HG02970 (cell line): Measurements from ENCODE around the gene KDM4D.
"Not testable (repeated sequence)": the region's sequence is repeated elsewhere in the genome, so short reads cannot be mapped to it uniquely, and the experiment has no call there.

Experiments used
- ATAC-seq: cut with Tn5 transposase; IDR thresholded peaks from one replicate; pipeline ENCODE4 v1.9.1; 2021; ENCODE audit warnings: mild to moderate bottlenecking, moderate library complexity, moderate number of reproducible peaks; ENCODE audit not compliant: unreplicated experiment, low FRiP score

Gene KDM4D

GRCh38 chr11:94956963-94957362 is 16.5 kb upstream of the KDM4D start:
- ATAC-seq: no peak

DNA sequence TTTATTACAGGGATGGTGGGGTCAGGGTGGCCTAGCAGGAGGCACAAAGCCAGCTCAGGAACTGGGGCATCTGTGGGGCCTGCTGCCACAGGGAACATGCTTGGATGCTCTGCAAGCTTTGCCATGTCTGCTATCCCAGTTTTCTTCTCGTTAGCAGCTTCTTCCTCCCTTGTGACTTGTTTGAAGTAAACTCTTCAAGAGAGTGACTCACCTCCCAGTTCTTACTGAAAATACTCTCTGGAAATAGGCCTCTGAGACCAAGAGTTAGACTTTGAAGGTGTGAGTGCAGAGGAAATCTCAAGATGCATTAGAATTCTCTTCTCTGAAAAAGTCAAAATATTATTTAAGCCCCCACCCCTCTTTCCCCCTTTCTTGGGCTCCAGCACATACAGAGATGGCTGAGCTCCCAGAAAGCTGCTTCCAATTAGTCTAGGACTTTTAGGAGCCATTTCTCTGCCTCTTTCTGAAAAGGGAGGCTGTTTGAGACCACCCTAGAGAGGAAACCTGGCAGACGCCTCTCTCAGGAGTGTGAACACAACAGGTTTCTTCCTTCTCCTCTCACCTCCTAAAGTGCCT is 15.3 kb upstream of the KDM4D start:
- ATAC-seq: no peak

DNA sequence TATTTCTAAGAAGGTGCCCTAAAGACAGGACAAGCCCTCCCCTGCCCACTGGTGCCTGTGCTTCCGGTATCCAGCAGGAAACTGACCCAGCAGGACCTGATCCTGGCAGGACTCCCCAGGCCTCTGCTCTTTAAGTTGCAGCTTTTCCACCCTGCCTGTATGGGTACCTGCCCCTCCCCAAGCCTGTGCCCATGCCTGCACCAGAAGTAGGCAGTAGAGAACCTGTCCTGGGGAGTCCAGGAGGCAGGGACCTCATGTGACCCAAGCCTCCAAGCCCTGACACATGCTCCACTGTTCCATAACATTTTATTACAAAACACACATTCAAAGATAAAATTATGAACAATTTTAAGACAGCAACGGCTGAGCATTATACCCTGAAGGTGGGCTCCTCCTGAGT is 14.3 kb upstream of the KDM4D start:
- ATAC-seq: no peak

- no peak for ATAC-seq
These were observed 13.0 kb upstream of the KDM4D start for GRCh38 chr11:94960488-94960887.

DNA sequence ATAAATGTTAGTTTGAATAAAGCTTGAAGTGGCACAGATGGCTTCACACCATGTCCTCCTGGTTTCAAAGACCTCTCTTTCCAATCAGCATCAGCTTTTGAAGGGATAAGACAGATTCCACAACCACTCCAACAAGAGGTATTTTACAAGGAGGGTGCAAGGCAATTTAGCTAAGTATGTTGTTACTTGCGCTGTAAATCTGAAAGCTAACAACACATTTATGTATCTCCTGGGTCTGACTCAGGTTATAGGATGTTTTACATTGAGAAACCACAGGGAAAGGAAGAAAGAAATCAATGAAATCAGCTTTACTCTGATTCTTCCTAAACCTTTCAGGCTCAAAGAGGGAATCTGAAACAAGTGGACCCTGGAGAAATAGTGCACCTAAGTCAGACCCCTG is 12.3 kb upstream of the KDM4D start:
- no peak for ATAC-seq

DNA sequence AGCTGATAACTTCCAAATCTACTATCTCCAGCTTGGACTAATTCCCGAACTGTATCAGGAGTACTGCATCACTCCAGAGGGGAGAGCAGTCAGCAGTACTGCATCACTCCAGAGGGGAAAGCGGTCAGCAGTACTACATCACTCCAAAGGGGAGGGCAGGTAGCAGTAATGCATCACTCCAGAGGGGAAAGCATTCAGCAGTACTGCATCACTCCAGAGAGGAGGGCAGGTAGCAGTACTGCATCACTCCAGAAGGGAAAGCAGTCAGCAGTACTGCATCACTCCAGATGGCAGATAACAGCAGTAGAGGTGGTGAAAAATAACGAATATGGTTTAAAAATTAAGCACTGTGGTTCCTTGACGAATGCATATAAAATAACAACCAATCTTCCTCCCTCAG is 8.6 kb upstream of the KDM4D start:
- no peak for ATAC-seq

- no peak for ATAC-seq
These were observed 5.1 kb upstream of the KDM4D start for GRCh38 chr11:94968334-94968958.

- ATAC-seq: no peak
These were observed 810 bp upstream of the KDM4D start for GRCh38 chr11:94972700-94973098.

DNA sequence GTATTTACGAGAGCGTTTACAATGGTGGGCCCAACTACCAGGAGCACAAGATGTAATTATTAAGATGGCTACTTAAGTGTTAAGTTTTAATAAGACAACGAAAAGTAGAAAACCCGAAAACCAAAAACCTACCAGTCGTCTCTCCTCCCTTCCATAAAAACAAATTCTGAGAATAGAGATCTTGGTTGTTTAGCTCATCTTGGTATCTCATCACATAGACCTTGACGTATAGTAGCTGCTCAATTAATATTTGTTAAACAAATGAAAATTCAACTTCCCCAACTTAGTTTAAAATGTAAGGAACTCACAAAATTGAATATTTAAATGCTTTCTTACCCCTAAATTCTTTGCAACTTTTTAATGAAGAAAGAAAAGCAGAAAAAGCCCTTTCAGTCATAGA is 669 bp downstream of the KDM4D start:
- no peak for ATAC-seq

DNA sequence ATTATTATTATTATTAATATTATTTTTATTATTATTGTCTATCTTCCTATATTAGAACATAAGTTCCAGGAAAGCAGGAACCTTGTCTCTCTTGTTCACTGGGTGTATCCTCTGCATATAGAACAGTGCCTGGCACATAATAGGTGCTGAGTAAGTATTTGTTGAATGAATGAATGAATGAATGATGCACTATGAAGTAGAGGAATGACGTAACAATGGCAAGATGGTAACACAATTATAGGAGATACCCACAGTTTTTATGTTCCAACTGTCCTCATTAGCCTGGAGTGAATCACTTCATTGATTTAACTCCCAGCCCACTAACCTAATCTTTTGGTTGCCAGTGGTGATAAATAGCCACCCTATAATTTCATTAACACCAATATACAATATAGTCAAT is 2.1 kb downstream of the KDM4D start:
- ATAC-seq: no peak

DNA sequence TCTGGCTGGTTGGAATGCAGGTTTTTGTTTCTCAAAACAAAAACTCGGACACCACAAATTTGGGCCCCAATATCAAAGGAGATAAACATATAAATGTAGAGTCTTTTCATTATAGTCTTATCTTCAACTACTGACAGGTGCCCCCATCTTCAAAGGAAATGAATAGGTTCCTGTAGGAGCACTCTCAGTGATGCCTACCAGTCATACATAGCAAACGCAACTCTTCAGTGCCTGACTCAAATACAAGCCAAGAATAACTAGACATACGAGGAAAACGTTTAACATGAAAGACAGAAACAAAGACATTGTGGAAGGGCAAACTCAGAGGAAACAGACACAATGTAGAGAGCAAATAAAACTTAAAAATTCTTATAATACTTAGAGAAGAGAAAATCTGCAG is 13.9 kb downstream of the KDM4D start:
- no peak for ATAC-seq

- ATAC-seq: no peak
These were observed 15.2 kb downstream of the KDM4D start for GRCh38 chr11:94988748-94989147.

DNA sequence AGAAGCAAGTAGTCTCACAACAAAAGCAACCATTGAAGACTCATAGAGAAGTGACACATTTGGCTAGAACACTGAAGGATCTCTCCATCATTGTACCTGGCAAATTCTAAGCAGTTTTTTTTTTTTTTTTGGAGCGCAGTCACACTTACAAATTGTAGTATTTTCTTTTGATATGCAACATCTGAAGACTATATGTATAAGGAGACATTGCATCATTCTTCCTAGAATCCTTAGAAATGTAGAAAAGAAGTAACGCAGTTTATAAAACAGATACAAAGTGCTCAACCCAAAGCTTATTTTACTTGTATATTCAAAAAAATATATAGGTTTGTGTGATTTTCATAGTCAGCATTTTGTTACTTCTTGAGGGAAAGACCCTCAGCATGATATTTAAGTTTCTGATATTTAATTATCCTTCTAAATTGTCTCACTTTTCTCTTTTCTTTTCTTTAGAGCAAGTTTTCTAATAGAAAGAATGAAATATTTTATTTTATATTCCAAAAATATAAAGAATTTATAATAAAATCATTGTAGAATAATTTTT is 20.0 kb downstream of the KDM4D start:
- ATAC-seq: no peak

GRCh38 chr11:94997437-94997836 is 23.9 kb downstream of the KDM4D start:
- ATAC-seq: no peak

DNA sequence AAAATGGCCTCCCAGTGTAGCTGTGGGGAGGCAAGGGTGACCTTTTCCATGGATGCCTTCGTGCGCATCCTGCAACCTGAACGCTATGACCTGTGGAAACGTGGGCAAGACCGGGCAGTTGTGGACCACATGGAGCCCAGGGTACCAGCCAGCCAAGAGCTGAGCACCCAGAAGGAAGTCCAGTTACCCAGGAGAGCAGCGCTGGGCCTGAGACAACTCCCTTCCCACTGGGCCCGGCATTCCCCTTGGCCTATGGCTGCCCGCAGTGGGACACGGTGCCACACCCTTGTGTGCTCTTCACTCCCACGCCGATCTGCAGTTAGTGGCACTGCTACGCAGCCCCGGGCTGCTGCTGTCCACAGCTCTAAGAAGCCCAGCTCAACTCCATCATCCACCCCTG is 24.8 kb downstream of the KDM4D start:
- ATAC-seq: no peak

GRCh38 chr11:95003716-95004115 is 30.2 kb downstream of the KDM4D start:
- no peak for ATAC-seq

DNA sequence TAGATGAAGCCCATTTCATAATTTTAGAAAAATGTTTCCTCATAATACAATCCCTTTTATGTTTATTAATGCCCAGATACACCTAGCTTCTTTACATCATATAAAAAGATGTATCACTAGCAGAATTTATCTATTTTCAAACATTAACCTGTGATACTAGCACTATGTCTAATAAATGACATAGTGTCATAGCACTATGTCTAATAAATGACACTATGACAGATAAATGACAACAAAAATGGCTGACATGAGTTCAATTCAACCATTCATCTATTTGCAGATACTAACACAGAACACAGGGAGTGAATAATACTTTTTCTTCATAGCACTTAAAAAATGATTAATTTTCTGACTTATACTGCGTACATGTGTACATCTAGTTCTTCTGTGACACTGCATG is 32.1 kb downstream of the KDM4D start:
- ATAC-seq: no peak

GRCh38 chr11:95011376-95011775 is 37.9 kb downstream of the KDM4D start:
- no peak for ATAC-seq

DNA sequence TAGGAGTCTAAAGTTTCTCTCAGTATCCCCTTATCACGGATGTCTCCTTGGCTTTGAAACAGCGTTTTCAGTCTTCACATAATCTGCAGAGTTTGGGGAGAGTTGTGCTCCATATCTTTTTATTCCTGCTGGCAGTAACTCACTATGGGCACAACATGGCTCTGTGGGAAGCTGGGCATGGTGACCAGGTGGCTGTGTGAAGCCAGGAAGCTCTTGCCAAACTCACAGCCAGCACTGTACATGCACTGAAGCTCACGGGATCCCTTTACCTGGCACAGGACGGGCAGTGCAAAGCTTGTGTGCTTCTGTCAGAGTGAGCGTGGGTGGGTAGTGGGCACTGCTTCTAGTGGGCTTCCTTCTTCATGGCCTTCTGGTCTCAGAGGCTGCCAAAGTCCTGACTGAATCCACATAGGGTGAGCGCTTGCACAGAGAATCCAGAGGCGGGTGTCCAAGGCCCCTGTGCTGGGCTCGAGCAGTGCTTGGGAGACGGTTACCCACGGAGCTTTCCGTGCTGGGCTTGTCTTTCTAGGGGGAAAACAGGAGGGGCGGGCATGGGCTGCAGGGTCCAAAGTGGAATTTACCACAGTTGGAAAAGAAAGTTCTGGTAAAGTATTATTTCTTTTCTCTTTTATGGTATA is 40.8 kb downstream of the KDM4D start:
- ATAC-seq: no peak

- ATAC-seq: no peak
These were observed 42.6 kb downstream of the KDM4D start for GRCh38 chr11:95016139-95016538.

DNA sequence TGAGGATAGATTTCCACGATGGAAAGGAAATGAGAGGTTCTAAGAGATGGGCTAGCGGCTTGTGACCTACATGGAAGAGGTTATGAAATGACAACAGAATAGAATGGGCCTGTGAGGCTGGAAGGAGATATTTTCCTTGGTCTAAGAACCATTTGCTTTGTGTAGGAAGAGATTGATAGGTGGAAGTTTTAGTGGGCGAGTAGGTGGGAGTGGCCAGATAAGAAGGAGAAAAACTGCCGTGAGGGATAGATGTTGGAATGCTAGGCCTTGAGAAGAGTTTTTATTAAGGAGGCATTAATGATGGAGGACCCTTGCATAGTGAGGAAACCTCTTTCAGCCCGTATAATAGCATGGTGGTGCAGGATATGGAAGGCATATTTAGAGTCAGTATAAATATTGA is 48.0 kb downstream of the KDM4D start:
- not testable (repeated sequence) for ATAC-seq

DNA sequence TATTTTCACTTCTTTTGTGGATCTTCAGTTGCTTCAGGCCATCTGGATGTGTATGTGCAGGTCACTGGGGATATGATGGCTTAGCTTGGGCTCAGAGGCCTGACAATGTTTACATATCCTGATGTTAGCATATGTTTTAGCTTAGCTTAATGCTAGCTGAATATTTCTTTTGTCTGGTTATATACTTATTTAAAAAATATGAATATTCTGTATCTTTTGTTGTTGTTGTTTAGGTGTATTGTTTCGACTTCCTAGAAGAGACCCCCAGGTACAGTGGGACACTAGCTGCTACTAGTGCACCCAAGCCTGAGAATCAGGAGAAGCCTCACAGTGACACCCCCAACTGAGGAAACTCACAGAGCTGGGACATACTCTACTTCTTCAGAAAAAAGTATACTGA is 51.4 kb downstream of the KDM4D start, which contains the start of gene KDM4E:
TSS of gene KDM4E (plus strand) at position 301 of the 400 bp plus-strand sequence. CDS start 300 bp downstream, outside the sequence.
- no peak for ATAC-seq
